SK-N-SH treated with all-trans-retinoic acid at 6 μM for 48 hours (cell line): ENCODE measurements around the gene FNIP2.
"Not testable (repeated sequence)": the region's sequence is repeated elsewhere in the genome, so short reads cannot be mapped to it uniquely, and the experiment has no call there.

Source experiments
- ATAC-seq: fragments of 200-7000 bp; cut with Tn5 transposase; 3 replicates; pipeline ENCODE4 v1.9.1; 2020; ENCODE audit warnings: mild to moderate bottlenecking, moderate library complexity
- ARNTL ChIP-seq: fragments of 450-650 bp; formaldehyde crosslinking; IDR thresholded peaks from 2 replicates; pipeline ENCODE4 v1.5.0; 2020; ENCODE audit warnings: low read depth, mild to moderate bottlenecking, moderate library complexity, borderline replicate concordance
- CSDC2 ChIP-seq: fragments of 250-450 bp; sonication (Bioruptor Pico); IDR thresholded peaks from 2 replicates; pipeline ENCODE4 v1.5.0; 2020; ENCODE audit warnings: mild to moderate bottlenecking, moderate library complexity
- CSRNP3 ChIP-seq: fragments of 250-450 bp; sonication (Bioruptor Pico); IDR thresholded peaks from 2 replicates; pipeline ENCODE4 v1.5.1; 2021; ENCODE audit warnings: mild to moderate bottlenecking, moderate library complexity
- ESRRG ChIP-seq: fragments of 250-450 bp; sonication (Bioruptor Pico); IDR thresholded peaks from 2 replicates; pipeline ENCODE4 v1.6.1; 2021; ENCODE audit warnings: mild to moderate bottlenecking
- GLIS3 ChIP-seq: fragments of 250-450 bp; sonication (Bioruptor Pico); IDR thresholded peaks from 2 replicates; pipeline ENCODE4 v1.5.0; 2020; ENCODE audit warnings: mild to moderate bottlenecking, moderate library complexity
- OSR1 ChIP-seq: fragments of 250-450 bp; sonication (Bioruptor Pico); IDR thresholded peaks from 2 replicates; pipeline ENCODE4 v1.8.0; 2022; ENCODE audit warnings: moderate library complexity, mild to moderate bottlenecking, inconsistent platforms
- PATZ1 ChIP-seq: fragments of 250-450 bp; sonication (Bioruptor Pico); IDR thresholded peaks from 2 replicates; pipeline ENCODE4 v1.8.0; 2020; ENCODE audit warnings: mild to moderate bottlenecking, moderate library complexity, borderline replicate concordance
- PPARA ChIP-seq: fragments of 250-450 bp; sonication (Bioruptor Pico); IDR thresholded peaks from 2 replicates; pipeline ENCODE4 v1.5.0; 2020; ENCODE audit warnings: mild to moderate bottlenecking, borderline replicate concordance
- RARB ChIP-seq: fragments of 250-450 bp; sonication (Bioruptor Pico); IDR thresholded peaks from 2 replicates; pipeline ENCODE4 v1.8.0; 2021; ENCODE audit warnings: mild to moderate bottlenecking, moderate library complexity
- SNAI2 ChIP-seq: fragments of 250-450 bp; sonication (Bioruptor Pico); IDR thresholded peaks from 2 replicates; pipeline ENCODE4 v1.5.0; 2020; ENCODE audit warnings: mild to moderate bottlenecking, moderate library complexity
- TCF4 ChIP-seq: fragments of 250-450 bp; sonication (Bioruptor Pico); IDR thresholded peaks from 2 replicates; pipeline ENCODE4 v1.8.0; 2021; ENCODE audit warnings: mild to moderate bottlenecking, moderate library complexity, borderline replicate concordance
- TOX ChIP-seq: fragments of 250-450 bp; sonication (Bioruptor Pico); IDR thresholded peaks from 2 replicates; pipeline ENCODE4 v1.8.0; 2021; ENCODE audit warnings: mild to moderate bottlenecking, moderate library complexity, borderline replicate concordance
- ZC3H10 ChIP-seq: fragments of 250-450 bp; sonication (Bioruptor Pico); IDR thresholded peaks from 2 replicates; pipeline ENCODE4 v1.5.1; 2021; ENCODE audit warnings: mild to moderate bottlenecking, moderate library complexity
- ZFP3 ChIP-seq: fragments of 250-450 bp; sonication (Bioruptor Pico); IDR thresholded peaks from 2 replicates; pipeline ENCODE4 v1.5.0; 2020; ENCODE audit warnings: mild to moderate bottlenecking, moderate library complexity
- ZFP30 ChIP-seq: fragments of 450-650 bp; formaldehyde crosslinking; IDR thresholded peaks from 2 replicates; pipeline ENCODE4 v1.5.0; 2022; ENCODE audit warnings: mild to moderate bottlenecking, moderate library complexity
- ZNF565 ChIP-seq: fragments of 450-650 bp; formaldehyde crosslinking; conservative IDR thresholded peaks from 2 replicates; pipeline ENCODE4 v1.5.0; 2020; ENCODE audit warnings: low read depth, mild to moderate bottlenecking, moderate library complexity
- ZNF70 ChIP-seq: fragments of 450-650 bp; formaldehyde crosslinking; IDR thresholded peaks from 2 replicates; pipeline ENCODE4 v1.5.0; 2020; ENCODE audit warnings: mild to moderate bottlenecking, moderate library complexity
- ZNF8 ChIP-seq: fragments of 450-650 bp; formaldehyde crosslinking; IDR thresholded peaks from 2 replicates; pipeline ENCODE4 v1.5.0; 2020; ENCODE audit warnings: mild to moderate bottlenecking, moderate library complexity
- TF ChIP-seq, protein P1 (sequence below): fragments of 250-450 bp; sonication (Bioruptor Pico); IDR thresholded peaks from 2 replicates; pipeline ENCODE4 v1.5.0; 2020; ENCODE audit warnings: mild to moderate bottlenecking, moderate library complexity
- TF ChIP-seq, protein P2 (sequence below): fragments of 250-450 bp; sonication (Bioruptor Pico); IDR thresholded peaks from 2 replicates; pipeline ENCODE4 v1.5.1; 2020; ENCODE audit warnings: low read depth, mild to moderate bottlenecking, moderate library complexity

Gene FNIP2

GRCh38 chr4:158754385-158755180 lies 14.2 kb upstream of the FNIP2 start:
- peak; percentile 62; the same call in 2 of the 3 replicates for ATAC-seq
- no peak for TF ChIP-seq ZFP3 (CRISPR knock-in tag)
- TF ChIP-seq, protein P1, sequence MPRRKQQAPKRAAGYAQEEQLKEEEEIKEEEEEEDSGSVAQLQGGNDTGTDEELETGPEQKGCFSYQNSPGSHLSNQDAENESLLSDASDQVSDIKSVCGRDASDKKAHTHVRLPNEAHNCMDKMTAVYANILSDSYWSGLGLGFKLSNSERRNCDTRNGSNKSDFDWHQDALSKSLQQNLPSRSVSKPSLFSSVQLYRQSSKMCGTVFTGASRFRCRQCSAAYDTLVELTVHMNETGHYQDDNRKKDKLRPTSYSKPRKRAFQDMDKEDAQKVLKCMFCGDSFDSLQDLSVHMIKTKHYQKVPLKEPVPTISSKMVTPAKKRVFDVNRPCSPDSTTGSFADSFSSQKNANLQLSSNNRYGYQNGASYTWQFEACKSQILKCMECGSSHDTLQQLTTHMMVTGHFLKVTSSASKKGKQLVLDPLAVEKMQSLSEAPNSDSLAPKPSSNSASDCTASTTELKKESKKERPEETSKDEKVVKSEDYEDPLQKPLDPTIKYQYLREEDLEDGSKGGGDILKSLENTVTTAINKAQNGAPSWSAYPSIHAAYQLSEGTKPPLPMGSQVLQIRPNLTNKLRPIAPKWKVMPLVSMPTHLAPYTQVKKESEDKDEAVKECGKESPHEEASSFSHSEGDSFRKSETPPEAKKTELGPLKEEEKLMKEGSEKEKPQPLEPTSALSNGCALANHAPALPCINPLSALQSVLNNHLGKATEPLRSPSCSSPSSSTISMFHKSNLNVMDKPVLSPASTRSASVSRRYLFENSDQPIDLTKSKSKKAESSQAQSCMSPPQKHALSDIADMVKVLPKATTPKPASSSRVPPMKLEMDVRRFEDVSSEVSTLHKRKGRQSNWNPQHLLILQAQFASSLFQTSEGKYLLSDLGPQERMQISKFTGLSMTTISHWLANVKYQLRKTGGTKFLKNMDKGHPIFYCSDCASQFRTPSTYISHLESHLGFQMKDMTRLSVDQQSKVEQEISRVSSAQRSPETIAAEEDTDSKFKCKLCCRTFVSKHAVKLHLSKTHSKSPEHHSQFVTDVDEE (CRISPR knock-in tag), result no peak
- no peak for TF ChIP-seq ZC3H10 (CRISPR knock-in tag)
- TF ChIP-seq RARB (CRISPR knock-in tag), result no peak
- TF ChIP-seq, protein P2, sequence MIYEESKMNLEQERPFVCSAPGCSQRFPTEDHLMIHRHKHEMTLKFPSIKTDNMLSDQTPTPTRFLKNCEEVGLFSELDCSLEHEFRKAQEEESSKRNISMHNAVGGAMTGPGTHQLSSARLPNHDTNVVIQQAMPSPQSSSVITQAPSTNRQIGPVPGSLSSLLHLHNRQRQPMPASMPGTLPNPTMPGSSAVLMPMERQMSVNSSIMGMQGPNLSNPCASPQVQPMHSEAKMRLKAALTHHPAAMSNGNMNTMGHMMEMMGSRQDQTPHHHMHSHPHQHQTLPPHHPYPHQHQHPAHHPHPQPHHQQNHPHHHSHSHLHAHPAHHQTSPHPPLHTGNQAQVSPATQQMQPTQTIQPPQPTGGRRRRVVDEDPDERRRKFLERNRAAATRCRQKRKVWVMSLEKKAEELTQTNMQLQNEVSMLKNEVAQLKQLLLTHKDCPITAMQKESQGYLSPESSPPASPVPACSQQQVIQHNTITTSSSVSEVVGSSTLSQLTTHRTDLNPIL (CRISPR knock-in tag), result no peak

GRCh38 chr4:158755819-158756218 lies 13.0 kb upstream of the FNIP2 start:
- ATAC-seq, result not testable (repeated sequence)

GRCh38 chr4:158756588-158756987 lies 12.2 kb upstream of the FNIP2 start:
- ATAC-seq, result no peak
- TF ChIP-seq RARB (CRISPR knock-in tag) (no peak), ZNF565 (CRISPR knock-in tag) (no peak), ZFP30 (CRISPR knock-in tag) (no peak), GLIS3 (CRISPR knock-in tag) (no peak), CSDC2 (CRISPR knock-in tag) (no peak), SNAI2 (CRISPR knock-in tag) (no peak), ZC3H10 (CRISPR knock-in tag) (no peak), ZNF8 (CRISPR knock-in tag) (no peak), TOX (CRISPR knock-in tag) (no peak), ZFP3 (CRISPR knock-in tag) (no peak)
- TF ChIP-seq, protein P1 (CRISPR knock-in tag), result no peak
- TF ChIP-seq, all 23 proteins: peak for 0

GRCh38 chr4:158758142-158758541 lies 10.7 kb upstream of the FNIP2 start:
- no peak for ATAC-seq
- TF ChIP-seq ARNTL (CRISPR knock-in tag), result no peak
- TF ChIP-seq TCF4 (CRISPR knock-in tag), result no peak
- no peak for TF ChIP-seq PATZ1 (CRISPR knock-in tag)
- no peak for TF ChIP-seq ZNF8 (CRISPR knock-in tag)
- no peak for TF ChIP-seq CSRNP3 (CRISPR knock-in tag)
- no peak for TF ChIP-seq ESRRG (CRISPR knock-in tag)
- TF ChIP-seq ZFP30 (CRISPR knock-in tag), result no peak
- TF ChIP-seq, protein P2 (CRISPR knock-in tag), result no peak
- TF ChIP-seq CSDC2 (CRISPR knock-in tag), result no peak
- no peak for TF ChIP-seq OSR1 (CRISPR knock-in tag)
- no peak for TF ChIP-seq ZNF565 (CRISPR knock-in tag)
- no peak for TF ChIP-seq ZFP3 (CRISPR knock-in tag)
- no peak for TF ChIP-seq ZNF70
- no peak for TF ChIP-seq RARB (CRISPR knock-in tag)
- TF ChIP-seq PPARA (CRISPR knock-in tag), result no peak
